Stimulated activated CD8-positive, alpha-beta memory T cell treated with anti-CD3 and anti-CD28 coated beads, Interleukin-12 subunit alpha, Interleukin-12 subunit beta, amount 100 ng/mL, for 4 hours (primary cell): ENCODE data around the gene CABP5.
"Not testable (repeated sequence)": the region's sequence is repeated elsewhere in the genome, so short reads cannot be mapped to it uniquely, and the experiment has no call there.

Experiments used
- DNase-seq: peaks from one replicate; pipeline ENCODE4 v3.0.0-alpha.2; 2020; ENCODE audit warnings: low read depth

Gene CABP5

DNA sequence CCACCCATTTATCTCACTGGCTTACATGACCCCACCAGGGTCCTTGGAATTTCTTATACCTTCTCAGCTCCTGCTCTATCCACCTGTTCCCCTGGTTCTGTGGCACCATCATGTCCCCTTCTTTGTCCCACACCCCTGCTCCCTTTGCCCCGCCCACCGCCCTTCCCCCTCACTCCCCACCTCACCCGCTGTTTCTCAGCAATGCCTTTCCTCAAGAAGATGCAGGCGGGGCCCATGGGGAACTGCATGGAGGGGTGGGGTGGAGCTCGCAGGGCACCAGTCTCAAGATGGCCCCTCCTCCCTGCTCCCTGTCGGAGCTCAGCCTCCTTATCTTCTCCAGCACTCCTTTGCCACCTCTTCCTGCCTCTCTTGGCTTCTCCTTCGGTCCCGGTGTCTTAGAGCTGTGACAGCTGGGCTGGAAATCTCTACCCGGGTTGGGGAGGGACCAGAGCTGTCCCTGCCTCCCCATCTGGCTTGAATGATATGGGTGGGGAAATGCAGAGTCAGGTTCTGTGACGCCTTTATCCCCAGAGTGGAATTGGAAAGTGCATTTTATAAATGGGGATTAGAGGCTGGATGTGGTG lies at the start of gene CABP5:
Gene CABP5 (minus strand): TSS at position 405 of the 584 bp plus-strand sequence. CDS start 157 bp downstream, at position 248.
- no peak for DNase-seq

DNA sequence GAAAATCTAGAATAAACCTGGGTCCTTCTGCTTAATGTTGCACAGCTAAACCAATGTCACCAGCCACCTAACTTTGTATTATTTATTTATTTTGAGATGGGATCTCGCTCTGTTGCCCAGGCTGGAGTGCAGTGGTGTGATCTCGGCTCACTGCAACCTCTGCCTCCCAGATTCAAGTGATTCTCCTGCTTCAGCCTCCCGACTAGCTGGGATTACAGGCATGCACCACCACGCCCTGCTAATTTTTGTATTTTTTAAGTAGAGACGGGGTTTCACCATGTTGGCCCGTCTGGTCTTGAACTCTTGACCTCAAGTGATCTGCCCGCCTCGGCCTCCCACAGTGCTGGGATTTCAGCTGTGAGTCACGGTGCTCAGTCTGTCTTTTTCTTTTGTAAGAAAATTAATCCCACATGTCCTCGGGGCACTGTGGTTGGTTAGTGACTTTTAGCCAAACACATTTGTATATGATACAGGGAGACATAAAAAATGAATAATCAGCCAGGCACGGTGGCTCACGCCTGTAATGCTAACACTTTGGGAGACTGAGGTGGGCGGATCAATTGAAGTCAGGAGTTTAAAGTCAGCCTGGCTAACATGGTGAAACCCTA lies 47.3 kb upstream of the CABP5 start:
- not testable (repeated sequence) for DNase-seq

DNA sequence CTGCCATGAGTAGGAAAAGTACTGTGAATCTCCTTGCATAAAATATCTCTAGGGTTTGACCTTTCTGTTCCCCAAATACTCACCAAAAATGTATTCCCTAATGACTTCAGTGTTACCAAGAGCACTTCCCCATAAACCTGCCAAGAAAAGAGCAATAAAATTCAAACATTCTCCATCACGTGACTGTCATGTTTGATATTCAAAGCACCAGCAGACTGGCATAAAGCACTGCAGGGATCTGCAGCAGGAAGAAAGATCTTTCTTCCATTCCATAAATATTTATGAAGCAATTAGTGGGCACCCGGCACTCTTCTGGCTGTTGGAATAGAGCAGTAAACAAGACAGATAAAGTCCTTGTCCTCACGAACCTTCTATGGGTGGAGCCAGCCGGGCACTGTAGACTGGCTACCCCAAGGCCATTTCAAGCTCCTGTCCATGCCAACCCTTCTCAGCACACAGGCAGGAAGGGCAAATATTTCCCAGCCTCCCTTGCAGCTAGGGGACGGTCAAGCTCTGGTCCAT lies 46.5 kb upstream of the CABP5 start:
- no peak for DNase-seq

DNA sequence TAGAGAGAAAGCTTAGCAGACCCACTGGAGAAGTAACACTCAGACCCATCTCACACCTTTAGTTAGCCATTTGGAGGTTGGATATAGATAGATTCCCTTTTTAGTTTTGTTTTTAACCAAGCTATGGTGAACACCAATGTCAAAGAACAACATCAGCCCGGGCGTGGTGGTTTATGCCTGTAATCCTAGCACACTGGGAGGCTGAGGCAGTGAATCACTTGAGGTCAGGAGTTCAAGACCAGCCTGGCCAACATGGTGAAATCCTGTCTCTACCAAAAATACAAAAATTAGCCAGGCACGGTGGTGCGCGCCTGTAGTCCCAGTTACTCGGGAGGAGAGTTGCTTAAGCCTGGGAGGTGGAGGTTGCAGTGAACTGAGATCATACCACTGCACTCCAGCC lies 45.1 kb upstream of the CABP5 start:
- DNase-seq = not testable (repeated sequence)

DNA sequence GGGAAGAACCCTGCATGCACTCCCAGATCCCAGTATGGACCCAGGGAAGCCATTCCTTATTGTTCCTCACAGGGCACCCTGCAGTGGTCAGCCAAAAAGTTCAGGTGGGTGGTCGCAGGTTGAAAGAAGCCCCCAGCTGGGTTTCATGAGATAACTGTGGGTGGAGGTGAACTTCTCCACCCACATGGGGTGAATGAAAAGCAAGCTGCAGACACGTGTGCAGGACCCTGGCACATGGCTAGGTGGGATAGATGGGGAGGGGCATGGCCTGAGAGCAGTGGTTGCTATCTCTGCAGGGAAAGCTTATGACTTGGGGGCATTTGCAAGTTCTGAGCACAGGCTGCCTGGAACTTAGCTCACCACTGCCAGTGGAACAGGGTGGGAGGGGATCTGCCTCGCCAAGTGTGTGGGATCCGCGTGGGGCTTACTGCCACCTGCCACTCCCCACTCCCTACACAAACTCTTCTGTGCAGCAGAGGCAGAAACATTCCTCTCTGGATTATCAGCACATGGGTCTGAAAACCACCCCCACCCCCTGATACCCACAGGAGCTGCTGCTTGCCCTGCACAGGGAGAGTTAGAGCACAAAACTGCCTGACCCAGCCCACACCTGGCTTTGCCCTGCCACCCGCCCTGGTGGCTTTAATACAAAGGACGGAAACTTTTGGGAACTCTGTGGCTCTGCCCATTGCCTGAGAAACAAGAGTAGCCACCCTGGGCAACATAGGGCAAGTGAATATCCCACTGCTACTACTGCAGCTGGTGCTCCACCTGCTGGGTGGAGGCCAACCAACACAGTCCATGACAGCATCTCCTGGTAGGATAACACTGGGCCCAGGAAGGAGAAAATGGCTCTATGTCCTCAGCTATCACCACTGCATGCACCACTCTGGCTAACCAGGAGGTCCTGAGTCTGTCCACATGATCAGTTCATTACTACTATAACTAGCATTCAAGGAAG lies 42.3 kb upstream of the CABP5 start:
- no peak for DNase-seq

DNA sequence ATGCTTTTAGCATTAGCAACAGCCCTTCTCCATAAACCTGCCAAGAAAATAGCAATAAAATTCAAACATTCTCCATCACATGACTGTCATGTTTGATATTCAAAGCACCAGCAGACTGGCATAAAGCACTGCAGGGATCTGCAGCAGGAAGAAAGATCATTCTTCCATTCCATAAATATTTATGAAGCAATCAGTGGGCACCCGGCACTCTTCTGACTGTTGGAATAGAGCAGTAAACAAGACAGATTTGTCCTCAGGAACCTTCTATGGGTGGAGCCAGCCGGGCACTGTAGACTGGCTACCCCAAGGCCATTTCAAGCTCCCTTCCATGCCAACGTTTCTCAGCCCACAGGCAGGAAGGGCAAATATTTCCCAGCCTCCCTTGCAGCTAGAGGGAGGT lies 41.2 kb upstream of the CABP5 start:
- no peak for DNase-seq

DNA sequence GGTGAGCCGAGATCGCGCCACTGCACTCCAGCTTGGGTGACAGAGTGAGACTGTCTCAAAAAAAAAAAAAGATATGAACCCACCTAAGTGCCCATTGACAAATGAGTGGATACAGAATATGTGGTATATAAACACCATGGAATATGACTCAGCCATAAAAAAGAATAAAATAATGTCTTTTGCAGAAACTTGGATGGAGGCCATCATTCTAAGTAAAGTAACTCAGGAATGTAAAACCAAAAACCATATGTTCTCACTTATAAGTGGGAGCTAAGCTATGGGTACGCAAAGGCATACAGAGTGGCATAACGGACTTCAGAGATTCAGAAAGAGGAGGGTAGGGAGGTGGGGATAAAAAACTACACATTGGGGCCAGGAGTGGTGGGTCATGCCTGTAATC lies 37.2 kb upstream of the CABP5 start:
- DNase-seq = no peak

DNA sequence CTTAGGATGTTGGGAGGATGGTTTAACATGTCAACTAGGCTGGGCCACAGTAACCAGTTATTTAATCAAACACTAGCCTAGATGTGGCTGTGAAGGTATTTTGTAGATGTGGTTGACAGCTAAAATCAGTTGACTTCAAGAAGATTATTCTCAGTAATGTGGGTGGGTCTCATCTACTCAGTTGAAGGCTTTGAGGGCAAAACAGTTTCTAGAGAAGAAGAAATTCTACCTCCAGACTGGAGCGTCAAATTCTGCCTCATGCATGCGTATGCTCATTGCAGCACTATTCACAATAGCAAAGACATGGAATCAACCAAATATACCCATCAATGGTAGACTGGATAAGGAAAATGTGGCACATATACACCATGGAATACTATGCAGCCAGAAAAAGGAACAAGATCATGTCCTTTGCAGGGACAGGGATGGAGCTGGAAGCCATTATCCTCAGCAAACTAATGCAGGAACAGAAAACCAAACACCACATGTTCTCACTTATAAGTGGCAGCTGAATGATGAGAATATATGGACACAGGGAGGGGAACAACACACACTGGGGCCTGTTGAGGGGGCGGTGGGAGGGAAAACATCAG lies 26.4 kb upstream of the CABP5 start:
- not testable (repeated sequence) for DNase-seq

DNA sequence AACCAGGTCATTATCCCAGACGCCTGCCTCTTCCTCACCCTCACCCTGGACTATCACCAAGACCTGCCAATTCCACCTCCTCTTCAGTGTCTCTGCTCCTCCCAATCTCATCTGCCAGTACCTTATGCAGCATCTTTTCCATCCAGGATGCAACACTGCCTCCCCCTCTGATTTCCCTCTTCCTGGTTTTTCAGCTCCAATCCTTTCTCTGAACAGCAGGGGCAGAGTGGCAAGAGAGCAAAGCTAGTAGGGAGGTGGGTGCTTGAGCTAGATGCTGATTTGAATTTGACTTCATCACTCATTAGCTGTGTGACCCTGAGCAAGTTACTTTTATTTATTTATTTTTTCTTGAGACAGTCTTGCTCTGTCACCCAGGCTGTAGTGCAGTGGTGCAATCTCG lies 25.6 kb upstream of the CABP5 start:
- no peak for DNase-seq

DNA sequence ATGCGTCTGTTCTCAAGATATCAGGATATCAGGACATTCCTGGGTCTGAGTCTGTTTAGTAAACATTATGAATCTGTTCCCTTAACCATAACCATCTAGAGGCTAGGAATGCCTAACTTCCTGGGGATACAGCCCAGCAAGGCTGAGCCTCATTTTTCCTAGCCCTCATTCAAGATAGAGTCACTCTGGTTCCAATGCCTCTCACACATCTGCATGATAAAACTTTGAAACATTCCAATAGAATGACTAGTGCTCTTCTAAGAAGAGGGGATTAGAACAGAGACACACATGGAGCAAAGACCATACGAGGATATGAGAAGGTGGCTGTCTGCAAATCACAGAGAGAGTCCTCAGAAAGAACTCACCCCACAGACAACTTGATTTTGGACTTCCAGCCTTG lies 20.6 kb upstream of the CABP5 start:
- DNase-seq = no peak

DNA sequence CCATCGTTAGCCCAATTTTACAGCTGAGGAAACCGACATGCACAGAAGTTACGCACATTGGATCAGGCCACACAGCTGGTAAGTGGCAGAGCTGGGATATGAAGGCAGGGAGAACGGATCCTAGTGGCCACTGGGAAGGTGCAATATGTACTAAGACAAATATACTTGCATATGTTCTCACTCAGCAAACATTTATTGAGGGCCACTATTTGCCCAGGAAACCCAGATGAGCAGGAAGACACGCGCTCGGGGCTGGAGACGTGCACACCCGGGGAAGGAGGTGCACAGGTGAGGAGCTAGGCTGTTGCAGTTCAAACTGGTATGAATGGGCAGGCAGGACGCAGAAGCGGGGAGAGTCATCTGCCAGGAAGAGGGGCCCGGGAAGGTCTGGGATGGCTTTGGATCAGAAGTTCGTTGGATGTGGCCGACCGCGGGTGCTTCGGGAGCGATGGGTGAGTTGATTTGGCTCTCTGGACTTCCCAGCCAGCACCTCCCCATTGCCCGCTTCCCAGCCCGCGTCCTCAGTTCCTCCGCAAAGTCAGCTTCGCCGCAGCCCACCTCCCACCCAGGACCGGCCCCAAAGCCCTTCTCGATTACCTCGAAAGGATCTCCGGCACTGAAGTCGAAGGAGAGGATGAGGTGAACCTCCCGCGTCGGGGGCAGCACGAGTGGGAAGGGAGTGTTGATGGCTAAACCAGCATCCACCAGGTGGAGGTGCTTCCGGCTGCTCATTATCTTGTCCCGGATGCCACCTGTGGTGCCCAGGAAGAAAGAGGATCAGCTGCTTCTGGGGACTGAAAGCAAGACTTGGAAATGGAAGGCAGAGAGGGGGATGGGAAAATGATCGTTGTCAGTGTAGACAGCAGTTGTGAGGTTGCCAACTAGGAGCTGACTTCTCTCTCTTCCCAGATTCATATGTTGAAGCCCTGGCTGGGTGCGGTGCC lies 17.8 kb upstream of the CABP5 start:
- DNase-seq = no peak

DNA sequence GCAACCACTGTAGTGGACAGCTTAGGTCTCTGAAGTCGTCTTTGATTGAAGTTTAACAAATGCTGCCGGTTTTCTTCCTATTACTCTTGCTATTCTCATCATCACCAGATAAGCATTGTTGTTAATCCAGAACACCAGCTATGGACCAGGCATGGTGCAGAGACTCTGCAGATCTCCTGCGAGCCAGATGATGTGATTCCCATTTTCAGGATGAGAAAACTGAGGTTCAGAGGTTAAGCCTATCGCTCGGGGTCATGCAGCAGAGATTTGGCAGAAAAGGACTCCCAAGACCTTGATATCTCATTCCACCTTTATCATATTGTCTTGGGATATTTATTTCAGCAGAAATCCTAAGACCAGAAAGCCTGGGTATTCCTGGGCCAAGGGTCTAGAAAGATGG lies 16.5 kb upstream of the CABP5 start:
- no peak for DNase-seq

DNA sequence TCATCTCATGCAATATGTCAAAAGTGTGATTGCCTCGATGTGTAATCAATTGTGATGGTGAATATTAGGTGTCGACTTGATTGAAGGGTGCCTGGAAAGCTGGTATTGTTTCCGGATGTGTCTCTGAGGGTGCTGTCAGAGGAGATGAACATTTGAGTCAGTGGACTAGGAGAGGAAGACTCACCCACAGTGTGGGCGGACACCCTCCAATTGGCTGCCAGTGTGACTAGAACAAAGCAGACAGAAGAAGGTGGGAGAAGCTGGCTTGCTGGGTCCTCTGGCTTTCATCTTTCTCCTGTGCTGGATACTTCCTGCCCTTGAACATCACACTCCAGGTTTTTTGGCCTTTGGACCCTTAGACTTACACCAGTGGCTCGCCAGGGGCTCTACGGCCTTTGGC lies 15.5 kb upstream of the CABP5 start:
- no peak for DNase-seq

DNA sequence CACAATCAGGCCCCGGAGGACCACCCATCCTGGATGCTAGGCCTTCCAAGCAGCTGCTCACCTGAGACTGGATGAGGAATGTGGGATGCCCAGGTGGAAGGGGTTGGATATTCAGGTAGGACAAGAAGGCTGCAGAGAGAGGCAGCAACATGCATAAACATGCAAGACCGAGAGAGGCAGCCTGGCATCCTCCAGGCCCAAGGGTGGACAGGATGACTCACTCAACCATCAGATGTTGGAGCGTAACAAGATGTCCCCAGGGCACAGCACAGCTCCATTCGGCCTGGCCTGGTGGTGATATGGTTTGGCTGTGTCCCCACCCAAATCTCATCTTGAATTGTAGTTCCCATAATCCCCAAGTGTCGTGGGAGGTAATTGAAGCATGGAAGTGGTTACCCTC lies 10.0 kb upstream of the CABP5 start:
- DNase-seq = no peak

DNA sequence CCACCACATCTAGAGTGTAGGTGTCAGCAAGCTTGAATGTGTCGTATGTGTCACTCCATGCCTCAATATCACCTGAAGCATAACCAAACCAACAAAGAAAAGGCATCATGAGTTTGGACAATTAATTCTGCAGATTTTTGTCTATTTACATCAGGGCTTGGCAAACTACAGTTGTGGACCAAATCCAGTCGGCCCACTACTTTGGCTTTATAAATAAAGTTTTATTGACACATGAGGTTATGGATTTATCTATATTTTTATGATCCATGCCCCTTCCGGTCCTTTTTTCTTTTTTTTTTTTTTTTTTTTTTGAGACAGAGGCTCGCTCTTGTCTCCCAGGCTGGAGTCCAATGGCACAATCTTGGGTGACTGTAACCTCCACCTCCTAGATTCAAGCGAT lies 9.2 kb upstream of the CABP5 start:
- no peak for DNase-seq

DNA sequence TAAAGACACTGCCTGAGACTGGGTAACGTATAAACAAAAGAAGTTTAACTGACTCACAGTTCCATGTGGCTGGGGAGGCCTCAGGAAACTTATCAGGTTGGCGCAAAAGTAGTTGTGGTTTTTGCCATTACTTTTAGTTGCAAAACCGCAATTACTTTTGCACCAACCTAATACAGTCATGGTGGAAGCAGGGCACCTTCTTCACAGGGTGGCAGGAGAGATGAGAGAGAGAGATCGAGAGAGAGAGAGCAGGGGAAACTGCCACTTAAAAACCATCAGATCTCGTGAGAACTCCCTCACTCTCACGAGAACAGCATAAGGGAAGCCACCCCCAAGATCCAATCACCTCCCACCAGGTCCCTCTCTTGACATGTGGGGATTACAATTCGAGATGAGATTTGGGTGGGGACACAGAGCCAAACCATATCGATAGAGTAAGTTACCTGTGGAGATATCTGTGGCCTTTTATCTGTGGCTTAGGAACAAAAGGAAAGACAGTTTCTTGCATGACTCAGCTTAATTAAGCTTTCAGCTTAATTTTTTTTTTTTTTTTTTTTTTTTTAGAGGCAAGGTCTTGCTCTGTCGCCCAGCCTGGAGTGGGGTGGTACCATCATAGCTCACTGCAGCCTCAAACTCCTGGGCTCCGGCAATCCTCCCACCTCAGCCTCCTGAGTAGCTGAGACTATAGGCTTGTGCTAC lies 7.6 kb upstream of the CABP5 start:
- no peak for DNase-seq

DNA sequence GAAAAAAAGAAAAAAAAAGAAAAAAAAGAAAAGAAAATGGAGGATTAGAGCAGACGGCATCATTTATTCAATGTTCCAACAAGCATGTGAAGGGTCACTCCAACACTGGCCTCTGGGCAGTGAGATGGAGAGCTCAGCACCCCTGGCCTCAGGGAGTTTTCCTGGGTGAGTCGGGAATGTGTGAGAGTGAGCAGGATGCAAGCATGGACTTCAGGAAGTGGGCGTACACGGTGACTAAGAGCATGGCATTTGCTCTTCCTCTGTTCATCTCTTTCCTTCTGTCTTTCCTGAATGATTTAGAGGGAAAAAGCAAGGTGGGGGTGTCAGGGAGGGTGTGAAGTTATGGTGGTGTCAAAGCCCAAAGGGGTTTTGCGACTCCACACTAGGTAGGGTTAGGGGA lies 682 bp upstream of the CABP5 start:
- DNase-seq = no peak

DNA sequence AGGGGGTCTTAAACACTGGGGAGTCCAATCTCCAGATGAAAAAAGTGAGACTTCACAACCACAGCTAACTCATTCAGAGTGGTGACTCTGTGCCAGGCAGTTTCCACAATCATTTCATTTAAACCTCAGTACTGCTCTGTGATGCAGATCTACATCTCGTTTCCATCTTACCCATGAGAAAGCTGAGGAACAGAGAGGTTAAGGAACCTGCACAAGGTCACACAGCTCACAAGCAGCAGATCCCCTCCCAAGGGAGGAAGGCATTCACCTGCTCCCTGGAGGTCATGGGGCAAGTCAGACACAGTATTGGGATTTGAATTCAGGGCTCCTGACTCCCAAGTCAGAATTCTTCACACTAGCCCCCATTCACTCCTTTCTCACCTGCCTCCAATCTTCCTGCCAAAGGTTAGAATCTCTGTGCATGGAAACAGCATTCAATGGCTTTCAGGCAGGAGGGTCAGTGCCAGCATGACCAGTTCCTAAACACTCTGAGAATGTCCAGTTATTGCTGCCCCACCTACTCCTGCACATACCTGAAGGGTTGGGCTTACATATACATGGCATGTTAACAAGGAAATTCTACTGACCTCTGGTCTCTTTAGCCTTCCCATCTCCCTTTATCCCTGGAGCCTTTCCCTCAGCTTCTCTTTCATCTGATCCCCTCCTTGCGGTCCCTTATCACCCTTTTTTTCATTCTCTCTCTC lies 1.9 kb downstream of the CABP5 start:
- no peak for DNase-seq

DNA sequence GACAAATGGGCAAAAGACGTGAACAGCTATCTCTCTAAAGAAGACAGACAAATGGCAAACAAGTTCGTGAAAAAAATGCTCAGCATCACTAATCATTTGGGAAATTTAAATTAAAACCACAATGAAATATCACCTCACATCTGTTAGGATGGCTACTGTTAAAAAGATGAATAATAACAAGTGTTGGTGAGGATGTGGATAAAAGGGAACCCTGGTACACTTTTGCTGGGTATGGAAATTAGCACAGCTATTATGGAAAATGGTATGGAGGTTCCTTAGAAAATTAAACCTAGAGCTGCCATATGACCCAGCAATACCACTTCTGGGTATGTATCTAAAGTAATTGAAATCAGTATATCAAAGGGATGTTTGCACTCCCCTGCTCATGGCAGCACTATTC lies 7.1 kb downstream of the CABP5 start:
- DNase-seq = no peak

DNA sequence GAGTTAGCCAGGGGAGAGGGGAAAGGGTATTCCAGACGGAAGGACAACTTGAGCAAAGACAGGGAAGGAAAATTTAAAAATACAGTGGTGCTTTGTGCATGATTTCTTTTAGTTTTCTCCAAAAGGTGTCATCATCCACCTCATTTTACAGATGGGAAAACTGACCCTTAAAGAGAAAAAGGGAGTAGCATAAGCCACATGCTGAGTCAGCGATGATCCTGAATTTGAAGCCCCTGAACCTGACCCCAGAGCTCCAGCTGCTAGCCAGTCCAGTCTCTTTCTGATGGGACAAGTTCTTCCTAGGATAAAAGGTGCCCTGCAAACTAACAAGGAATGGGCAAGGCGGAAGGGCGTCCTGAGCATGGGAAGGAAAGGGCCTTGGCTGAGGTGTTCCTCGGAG lies 10.3 kb downstream of the CABP5 start:
- DNase-seq = no peak
